Measurements from ENCODE around the gene JAZF1.

- TF ChIP-seq CTCF (IDR thresholded peaks at IDR 0.05; ENCODE audit: insufficient read depth, low read length, poor library complexity, severe bottlenecking) (no peak), EZH2phosphoT487 (conservative IDR thresholded peaks at IDR 0.05; ENCODE audit: low read length) (no peak)
These were observed 251.5 kb downstream of the JAZF1 start for GRCh38 chr7:27929127-27929526.

All from SU-DHL-6 (cell line).